HUDEP-2 (cell line): Measurements from ENCODE around the gene SLC30A10.

Source experiments
- DNase-seq, 76 experiments: peaks; one replicate each; lab custom pipeline; 2025; ENCODE audit not compliant: unreplicated experiment in 76 of 76; lab: John Stamatoyannopoulos, UW

The SLC30A10 gene

DNA sequence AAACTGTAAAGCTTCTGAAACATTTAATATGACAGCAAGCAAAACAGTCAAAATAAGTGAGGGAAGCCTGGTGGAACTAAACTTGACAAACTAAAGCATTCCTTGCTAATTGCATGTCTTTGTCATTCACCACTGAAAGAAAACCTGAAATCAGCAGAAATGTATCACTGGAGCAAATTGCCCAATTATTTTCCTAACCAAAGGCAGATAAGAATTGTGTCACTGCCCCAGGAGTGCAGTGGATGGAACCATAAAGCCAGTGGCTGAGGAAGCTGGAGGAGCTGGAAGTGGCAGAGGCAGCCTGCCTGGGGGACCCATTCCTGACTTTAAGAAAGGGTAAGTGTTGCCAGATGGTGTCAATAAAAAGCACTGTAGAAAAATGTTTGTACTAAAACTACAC, 2.7 kb upstream of the SLC30A10 start:
- no peak for DNase-seq

- DNase-seq = no peak
Measured at GRCh38 chr1:219928791-219929118, 398 bp upstream of the SLC30A10 start.

DNA sequence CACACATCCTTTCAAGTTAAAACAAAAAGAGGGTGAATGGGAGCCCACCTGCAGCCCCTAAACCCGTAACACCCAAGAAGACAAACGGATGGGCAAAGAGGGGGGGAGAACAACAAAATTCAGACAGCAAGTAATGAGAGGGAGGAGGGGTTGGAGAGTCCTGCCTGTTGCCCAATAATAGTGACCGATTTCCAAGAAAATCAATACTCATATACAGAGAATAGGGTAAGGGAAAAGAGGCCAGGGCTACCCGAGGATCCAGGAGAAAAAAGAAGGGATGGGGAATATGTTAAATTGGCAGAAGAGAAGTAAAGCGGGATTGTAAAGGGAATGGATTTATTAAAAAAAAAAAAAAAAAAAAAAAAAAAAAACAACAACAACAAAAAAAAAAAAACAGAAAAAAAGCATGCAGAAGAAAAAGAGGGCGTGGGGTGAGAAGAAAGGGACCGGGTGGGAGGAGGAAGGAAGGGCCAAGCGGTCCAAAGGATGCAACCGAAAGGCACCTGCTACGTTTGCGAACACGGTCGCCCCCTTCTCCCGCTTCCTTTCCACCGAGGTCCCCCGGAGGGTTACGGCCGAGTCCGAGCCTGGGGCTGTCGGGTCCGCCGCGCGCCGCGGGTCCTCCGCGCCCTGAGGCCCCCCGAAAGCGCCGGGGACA, 930 bp downstream of the SLC30A10 start:
- no peak for DNase-seq

- no peak for DNase-seq
Measured at GRCh38 chr1:219926363-219926998, 1.9 kb downstream of the SLC30A10 start.

GRCh38 chr1:219924342-219924741, 4.0 kb downstream of the SLC30A10 start:
- no peak for DNase-seq

DNA sequence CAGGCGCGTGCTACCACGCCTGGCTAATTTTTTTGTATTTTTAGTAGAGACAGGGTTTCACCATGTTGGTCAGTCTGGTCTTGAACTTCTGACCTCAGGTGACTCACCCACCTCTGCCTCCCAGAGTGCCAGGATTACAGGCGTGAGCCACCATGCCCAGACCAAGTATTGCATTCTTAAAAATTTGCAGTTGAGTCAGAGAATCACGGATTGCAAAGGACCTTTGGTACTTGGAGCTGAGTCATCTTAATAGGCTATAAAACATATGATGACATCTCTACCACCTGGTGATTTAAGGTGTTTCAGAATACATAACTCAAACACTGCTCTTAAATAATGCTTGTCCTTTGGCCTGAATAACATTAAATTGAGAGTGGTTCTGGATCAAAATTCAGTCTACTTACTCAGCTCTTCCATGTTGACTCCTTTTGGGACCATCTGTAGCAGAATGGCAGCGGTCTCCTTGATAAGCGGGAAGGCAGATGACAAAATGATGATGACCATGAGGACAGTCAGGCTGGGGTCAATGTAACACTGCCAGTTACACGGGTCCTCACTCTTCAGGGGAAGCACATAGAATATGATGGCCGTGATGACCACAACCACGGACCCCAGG, 10.4 kb downstream of the SLC30A10 start:
- DNase-seq = no peak

GRCh38 chr1:219917281-219917680, 11.1 kb downstream of the SLC30A10 start:
- no peak for DNase-seq

DNA sequence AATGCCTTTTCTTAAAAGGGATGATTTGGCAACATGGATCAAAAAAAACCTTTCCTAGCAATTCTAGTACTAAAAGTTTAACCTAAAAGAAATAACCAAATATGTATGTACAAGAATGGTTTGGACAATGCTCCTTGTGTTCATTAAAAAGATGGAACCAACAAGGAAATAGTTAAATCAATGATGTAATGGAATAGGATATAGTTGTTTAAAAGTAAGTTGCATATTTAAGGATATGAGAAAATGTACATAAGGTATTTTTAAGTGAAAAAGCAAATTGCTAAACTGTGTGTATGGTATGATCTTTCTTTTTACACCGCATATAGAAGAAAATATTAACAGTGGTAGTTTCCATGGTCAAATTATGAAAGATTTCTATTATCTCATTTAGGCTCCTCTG, 12.1 kb downstream of the SLC30A10 start:
- no peak for DNase-seq

DNA sequence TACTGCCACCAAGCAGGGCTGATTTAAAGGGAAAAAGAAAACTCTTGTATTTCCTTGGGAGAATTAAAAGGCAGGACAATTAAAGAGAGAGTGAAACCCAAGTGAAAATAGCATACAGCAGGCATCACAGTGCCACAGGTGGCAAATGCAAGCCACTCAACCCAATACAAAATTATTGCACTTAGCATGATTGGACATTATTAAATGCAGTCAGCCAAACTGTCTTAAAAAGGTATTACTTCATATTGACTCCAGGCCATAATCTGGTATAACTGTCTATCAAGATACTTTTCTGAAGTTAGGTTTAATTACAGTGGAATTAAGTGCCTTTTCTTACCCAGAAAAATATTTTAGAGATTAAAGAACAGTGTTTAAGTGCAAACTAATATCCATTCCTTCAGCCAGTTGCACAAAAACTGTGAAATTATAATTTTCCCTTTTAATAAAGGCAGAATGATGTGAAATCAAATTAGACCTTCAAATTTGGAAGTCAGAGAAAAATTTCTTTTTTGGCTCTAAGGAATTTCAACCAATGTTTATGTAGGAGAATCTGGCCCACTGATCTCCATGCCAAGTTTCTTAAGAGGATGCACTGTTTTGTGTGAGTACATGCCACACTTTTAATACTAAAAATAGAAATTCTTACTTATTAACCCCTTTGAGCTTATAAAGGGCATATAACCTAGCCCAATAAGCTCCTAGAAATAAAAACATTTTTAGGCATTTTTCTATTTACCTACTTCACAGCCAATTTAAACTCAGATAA, 15.2 kb downstream of the SLC30A10 start:
- DNase-seq = no peak

- DNase-seq = peak in 1 of 76 experiments; percentile 16
Measured at GRCh38 chr1:219910716-219911115, 17.6 kb downstream of the SLC30A10 start.

- no peak for DNase-seq
Measured at GRCh38 chr1:219909476-219909875, 18.9 kb downstream of the SLC30A10 start.

DNA sequence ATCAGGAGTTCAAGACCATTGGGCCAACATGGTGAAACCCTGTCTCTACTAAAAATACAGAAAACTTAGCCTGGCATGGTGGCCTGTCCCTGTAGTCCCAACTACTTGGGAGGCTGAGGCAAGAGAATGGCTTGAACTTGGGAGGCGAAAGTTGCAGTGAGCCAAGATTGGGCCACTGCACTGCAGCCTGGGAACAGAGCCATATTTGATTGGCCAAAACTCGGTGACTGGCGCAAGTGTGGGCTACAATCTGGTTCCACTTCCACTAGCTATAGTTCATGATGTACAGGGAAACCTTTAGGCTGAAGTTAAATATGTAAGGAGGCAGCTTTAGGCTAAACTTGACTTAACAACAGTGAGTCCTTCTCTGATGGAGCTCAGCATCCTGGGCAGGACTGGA, 20.2 kb downstream of the SLC30A10 start:
- no peak for DNase-seq

- DNase-seq = peak in 4 of 76 experiments; percentile 33 to 64 (median 52)
Measured at GRCh38 chr1:219907772-219908070, 20.6 kb downstream of the SLC30A10 start.

DNA sequence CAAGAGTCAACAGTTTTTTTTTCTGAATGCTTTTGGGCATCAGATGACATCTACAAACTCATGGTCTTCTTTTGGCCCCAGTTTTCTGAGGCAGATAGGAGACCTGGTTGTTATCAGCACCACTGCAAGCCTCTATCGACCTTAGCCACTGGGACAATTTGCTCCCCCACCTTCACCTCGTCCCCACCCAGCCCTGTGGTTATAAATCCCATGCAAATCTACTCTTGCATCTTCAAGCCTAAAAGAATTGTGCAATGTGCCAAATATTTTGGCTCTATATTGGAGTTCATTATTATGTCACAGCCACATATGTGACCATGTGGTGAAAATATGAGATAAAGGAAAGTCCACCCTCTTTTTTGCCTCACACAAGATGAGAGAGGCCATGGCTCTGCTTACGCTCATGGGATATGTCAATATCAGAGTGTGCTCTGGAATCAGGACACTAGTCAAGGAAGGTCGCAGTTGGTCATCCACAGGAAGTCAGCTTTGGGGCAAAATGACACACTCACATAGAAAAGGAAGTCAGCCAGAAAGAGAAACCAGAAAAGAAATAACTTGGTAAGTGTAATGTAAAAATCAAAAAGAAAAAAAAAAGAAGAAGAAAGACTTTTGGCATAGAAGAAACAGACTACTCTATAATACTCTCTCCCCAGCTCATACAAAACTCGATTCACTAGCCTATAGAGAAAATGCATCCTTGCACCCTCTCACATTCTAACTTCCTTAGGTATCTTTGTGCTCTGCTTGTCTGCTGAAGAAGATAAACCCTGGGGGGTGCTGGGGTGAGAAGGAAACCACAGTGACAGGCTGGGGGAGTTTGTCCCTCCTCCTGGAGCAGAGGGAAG, 21.2 kb downstream of the SLC30A10 start:
- peak in 74 of 76 experiments; percentile 61 to 98 (median 90) for DNase-seq

GRCh38 chr1:219906565-219906923, 21.8 kb downstream of the SLC30A10 start:
- peak in 4 of 76 experiments; percentile 61 to 69 (median 68) for DNase-seq

- DNase-seq = no peak
Measured at GRCh38 chr1:219905524-219905923, 22.8 kb downstream of the SLC30A10 start.

DNA sequence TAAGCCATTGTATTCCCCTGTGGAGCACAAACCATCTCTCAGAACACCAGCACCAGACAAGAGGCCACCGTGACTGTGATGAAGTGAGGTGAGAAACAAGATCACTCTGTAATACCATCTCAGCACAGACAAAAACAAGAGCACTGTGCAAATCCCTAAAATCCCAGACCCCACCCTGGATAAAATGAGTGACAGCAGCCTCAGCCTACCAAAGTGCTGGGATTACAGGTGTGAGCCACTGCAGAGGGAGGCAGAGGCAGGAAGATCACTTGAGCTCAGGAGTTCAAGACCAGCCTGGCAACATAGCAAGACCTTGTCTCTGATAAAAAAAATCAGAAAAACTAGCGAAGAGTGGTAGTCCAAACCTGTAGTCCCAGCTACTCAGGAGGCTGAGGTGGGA, 23.4 kb downstream of the SLC30A10 start:
- DNase-seq = no peak

DNA sequence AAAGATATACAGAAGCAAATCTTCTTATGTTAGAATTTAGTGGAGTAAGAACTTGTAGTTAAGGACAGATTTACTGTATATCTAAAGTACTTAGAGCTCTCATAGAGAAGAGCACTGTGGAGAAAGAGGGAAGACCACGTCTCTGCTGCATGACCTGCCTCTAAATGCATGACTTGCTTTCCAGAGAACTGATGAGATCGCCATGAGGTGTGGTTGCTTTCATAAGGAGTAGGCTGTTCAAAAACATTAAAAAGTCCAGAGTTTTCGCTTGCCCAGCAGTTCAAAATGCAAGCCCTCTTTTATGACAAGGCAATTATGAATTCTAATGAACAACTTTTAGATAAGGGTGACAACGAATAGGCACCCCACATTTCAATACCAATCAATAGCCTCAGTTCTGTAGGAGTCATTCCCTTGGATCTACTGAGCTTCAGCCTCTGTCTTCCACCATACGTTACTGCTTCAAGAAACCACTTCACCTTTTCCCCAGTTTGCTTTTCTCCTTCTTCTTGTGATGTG, 24.9 kb downstream of the SLC30A10 start:
- DNase-seq = peak in 1 of 76 experiments; percentile 19

DNA sequence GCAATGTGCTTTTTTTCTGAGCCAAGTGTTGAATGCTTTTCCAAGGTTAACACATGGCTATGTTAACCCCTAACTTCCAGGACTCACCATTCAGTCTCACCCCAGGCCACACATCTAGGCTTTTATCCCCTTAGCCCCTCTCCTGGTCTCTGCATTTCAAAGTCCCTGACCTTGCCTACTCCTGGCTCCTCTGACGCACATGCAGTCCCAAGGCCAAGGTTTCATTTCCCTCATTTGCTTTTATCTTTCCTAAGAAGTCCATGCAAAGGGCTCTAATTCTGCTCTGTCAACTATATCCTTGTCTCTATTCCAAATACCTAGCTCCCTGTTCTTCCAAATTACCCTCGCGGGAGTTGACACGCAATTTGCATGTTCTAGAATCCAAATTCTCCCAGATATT, 25.4 kb downstream of the SLC30A10 start:
- no peak for DNase-seq

GRCh38 chr1:219900882-219901281, 27.5 kb downstream of the SLC30A10 start:
- DNase-seq = no peak

GRCh38 chr1:219900201-219900600, 28.2 kb downstream of the SLC30A10 start:
- DNase-seq = no peak
